Caco-2 (cell line): ENCODE data around the gene SF3A2. TPM values are rescaled to one million over a fixed set of nuclear protein-coding genes. Genes with fewer than 3 reads are reported as not detected.
"Not testable (repeated sequence)": the region's sequence is repeated elsewhere in the genome, so short reads cannot be mapped to it uniquely, and the experiment has no call there.

Source experiments
- BruUV-seq: library from RNA; stranded (reverse); fragments of 400-500 nt; replicated peaks from 2 replicates; lab custom pipeline; 2021; lab: Mats Ljungman, UMichigan
- CTCF ChIA-PET: fragments of 300-600 bp; sonication (Branson Sonifier 250); formaldehyde crosslinking; loops from one replicate; lab custom pipeline; 2022; ENCODE audit warnings: antibody characterized with exemption; lab: Charles Lee
- POLR2A ChIA-PET: fragments of 300-600 bp; sonication (Branson Sonifier 250); formaldehyde crosslinking; loops from one replicate; lab custom pipeline; 2022; ENCODE audit warnings: antibody characterized with exemption; lab: Charles Lee
- DNase-seq, 2 experiments: peaks; one replicate each; pipeline versions ENCODE4 v3.0.0 to v3.0.0-alpha.2; 2020 to 2022
- H3K27me3 ChIP-seq: replicated peaks from 2 replicates; pipeline ENCODE4 v1.6.0; 2011; ENCODE audit warnings: low read length; ENCODE audit not compliant: control insufficient read depth, insufficient read depth
- H3K36me3 ChIP-seq: 2 replicates; pipeline ENCODE4 v1.5.1; 2011; ENCODE audit warnings: low read length; ENCODE audit not compliant: control insufficient read depth, insufficient read depth
- H3K4me1 ChIP-seq: fragments of 250-450 bp; sonication (Bioruptor Pico); 2 replicates; pipeline ENCODE4 v1.5.1; 2020; ENCODE audit warnings: mild to moderate bottlenecking
- H3K4me3 ChIP-seq: 2 replicates; pipeline ENCODE4 v1.5.1; 2011; ENCODE audit warnings: low read depth, mild to moderate bottlenecking, control low read depth, low read length
- H3K9me3 ChIP-seq: fragments of 250-450 bp; sonication (Bioruptor Pico); 2 replicates; pipeline ENCODE4 v1.5.1; 2020; ENCODE audit warnings: mild to moderate bottlenecking, moderate library complexity
- H3K27ac Mint-ChIP-seq: one replicate; pipeline ENCODE4 v1.8.0; 2022; ENCODE audit warnings: mixed read lengths; ENCODE audit not compliant: unreplicated experiment
- H3K27me3 Mint-ChIP-seq: one replicate; pipeline ENCODE4 v1.8.0; 2022; ENCODE audit warnings: mixed read lengths; ENCODE audit not compliant: insufficient read depth, unreplicated experiment
- H3K36me3 Mint-ChIP-seq: one replicate; pipeline ENCODE4 v1.8.0; 2022; ENCODE audit warnings: mild to moderate bottlenecking, mixed read lengths; ENCODE audit not compliant: insufficient read depth, unreplicated experiment
- H3K4me1 Mint-ChIP-seq: one replicate; pipeline ENCODE4 v1.8.0; 2022; ENCODE audit warnings: low read depth, mixed read lengths; ENCODE audit not compliant: unreplicated experiment
- H3K4me3 Mint-ChIP-seq: one replicate; pipeline ENCODE4 v1.8.0; 2022; ENCODE audit warnings: mild to moderate bottlenecking, moderate library complexity, mixed read lengths; ENCODE audit not compliant: unreplicated experiment
- H3K9me3 Mint-ChIP-seq: one replicate; pipeline ENCODE4 v1.8.0; 2022; ENCODE audit warnings: mixed read lengths; ENCODE audit not compliant: unreplicated experiment
- intact Hi-C: fragments of 100-400 bp; cut with micrococcal nuclease; formaldehyde crosslinking; loops from one replicate; pipeline ENCODE4 v1.10.0; 2022; ENCODE audit not compliant: unreplicated experiment
- total RNA-seq: library from RNA; stranded (reverse); gene quantifications from 2 replicates; pipeline ENCODE4 v1.2.3, GENCODE V29; 2022
- TF ChIP-seq, protein P1 (sequence below), 2 experiments: fragments of 200-600 bp in 1 of 2; IDR thresholded peaks; 1 replicate in 1 of 2; 2 replicates in 1 of 2; pipeline versions ENCODE4 v1.5.1 to v1.8.0; 2011 to 2022; ENCODE audit warnings: antibody characterized with exemption in 1 of 2, control low read depth in 1 of 2, inconsistent platforms in 1 of 2, low read depth in 1 of 2, low read length in 1 of 2, mild to moderate bottlenecking in 1 of 2, moderate library complexity in 1 of 2; ENCODE audit not compliant: insufficient read depth in 1 of 2, severe bottlenecking in 1 of 2, unreplicated experiment in 1 of 2

SF3A2 gene
- total RNA-seq, 1 experiment from 2014 or later = 129 TPM

DNA sequence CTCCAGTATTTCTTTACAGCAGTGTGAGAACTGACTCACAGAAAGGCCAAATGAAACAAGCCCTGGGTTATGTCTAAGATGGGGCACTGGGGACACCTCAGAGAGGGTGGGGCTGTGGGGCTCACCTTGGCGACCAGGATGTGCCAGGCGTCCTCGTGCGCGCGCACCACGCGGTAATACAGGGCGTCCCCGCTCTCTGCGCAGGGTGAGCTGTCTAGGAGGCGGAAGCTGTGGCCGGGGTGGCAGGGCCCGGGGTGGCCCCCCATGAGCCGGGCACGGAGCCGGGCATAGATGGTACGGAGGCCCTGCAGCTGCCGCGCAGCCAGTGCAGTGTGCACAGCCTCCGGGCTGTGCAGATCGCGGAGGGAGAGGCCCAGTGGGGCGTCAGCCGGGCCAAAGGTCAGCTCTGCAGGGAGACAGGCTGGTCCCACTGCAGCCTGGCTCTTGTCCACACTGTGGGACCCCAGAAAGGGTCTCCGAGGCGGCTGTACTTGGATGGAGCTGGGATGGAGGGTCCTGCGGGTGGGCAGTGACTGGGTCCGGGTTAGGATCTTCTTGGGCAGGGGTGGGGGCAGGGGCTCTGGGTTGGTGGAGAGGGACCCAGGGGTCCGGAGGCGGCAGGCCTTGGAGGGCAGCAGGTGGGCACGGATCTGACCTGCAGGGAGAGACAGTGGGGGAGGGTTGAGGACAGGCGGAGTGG, 42.0 kb downstream of the SF3A2 start:
- TF ChIP-seq, protein P1, sequence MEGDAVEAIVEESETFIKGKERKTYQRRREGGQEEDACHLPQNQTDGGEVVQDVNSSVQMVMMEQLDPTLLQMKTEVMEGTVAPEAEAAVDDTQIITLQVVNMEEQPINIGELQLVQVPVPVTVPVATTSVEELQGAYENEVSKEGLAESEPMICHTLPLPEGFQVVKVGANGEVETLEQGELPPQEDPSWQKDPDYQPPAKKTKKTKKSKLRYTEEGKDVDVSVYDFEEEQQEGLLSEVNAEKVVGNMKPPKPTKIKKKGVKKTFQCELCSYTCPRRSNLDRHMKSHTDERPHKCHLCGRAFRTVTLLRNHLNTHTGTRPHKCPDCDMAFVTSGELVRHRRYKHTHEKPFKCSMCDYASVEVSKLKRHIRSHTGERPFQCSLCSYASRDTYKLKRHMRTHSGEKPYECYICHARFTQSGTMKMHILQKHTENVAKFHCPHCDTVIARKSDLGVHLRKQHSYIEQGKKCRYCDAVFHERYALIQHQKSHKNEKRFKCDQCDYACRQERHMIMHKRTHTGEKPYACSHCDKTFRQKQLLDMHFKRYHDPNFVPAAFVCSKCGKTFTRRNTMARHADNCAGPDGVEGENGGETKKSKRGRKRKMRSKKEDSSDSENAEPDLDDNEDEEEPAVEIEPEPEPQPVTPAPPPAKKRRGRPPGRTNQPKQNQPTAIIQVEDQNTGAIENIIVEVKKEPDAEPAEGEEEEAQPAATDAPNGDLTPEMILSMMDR (IDR thresholded peaks at IDR 0.05; ENCODE audit: insufficient read depth in 1 of 2, low read depth in 1 of 2, low read length in 1 of 2, severe bottlenecking in 1 of 2, unreplicated experiment in 1 of 2) = no peak
- no peak overlapping the region for H3K27ac Mint-ChIP-seq
- ChIA-PET POLR2A (interaction anchor here (0.5 kb wide), 1 partner anchor 82 kb away, joined by 3 read pairs; no protein-coding TSS in a partner anchor), CTCF (interaction anchor here (0.6 kb wide), 1 partner anchor 558 kb away, joined by 3 read pairs; no protein-coding TSS in a partner anchor)
- no peaks in the 10 kb centered on the region for H3K9me3 ChIP-seq
- intact Hi-C loops = loop anchor here (5.0 kb wide), 1 partner anchor 109 kb away; no protein-coding TSS in a partner anchor
- H3K27me3 Mint-ChIP-seq = no peaks in the 10 kb centered on the region
- H3K36me3 Mint-ChIP-seq = peaks cover 63% of the 10 kb centered on the region
- peaks cover 7% of the 10 kb centered on the region; the same call in 1 of the 2 replicates for H3K4me1 ChIP-seq
- H3K36me3 ChIP-seq = no peaks in the 10 kb centered on the region
- no peak for DNase-seq
- H3K9me3 Mint-ChIP-seq = no peaks in the 10 kb centered on the region
- H3K4me3 ChIP-seq = no peak overlapping the region
- H3K27me3 ChIP-seq = no peaks in the 10 kb centered on the region
- BruUV-seq = no TSS peak
- H3K4me3 Mint-ChIP-seq = no peak overlapping the region
- H3K4me1 Mint-ChIP-seq = no peaks in the 10 kb centered on the region

DNA sequence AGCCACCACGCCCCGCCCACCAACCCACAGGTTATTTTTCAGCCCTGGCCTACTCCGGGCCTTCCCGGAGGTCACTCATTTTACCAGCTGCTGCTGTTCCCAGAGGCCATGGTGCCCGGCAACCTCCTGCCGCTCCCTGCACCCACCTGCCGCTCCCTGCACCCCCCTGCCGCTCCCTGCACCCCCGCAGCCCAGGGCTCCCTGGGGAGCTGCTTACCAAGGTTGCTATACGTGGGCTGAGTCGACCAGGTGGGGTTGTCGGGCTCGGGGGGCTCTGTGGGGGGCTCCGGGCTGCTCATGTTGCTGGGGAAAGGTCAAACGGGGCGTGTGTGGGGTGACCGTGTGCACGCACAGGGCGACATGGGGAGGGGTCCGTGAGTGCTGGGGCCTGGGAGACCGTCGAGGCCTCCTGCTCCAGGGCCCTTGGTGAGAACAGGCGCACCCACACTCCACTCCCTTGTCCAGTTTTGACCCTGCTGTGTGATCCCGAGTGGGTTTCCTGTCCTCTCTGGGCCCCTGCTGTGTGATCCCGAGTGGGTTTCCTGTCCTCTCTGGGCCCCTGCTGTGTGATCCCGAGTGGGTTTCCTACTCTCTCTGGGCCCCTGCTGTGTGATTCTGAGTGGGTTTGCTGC, 44.1 kb downstream of the SF3A2 start:
- H3K4me3 ChIP-seq = no peak overlapping the region
- peaks cover 7% of the 10 kb centered on the region; the same call in 1 of the 2 replicates for H3K4me1 ChIP-seq
- ChIA-PET CTCF (no interaction called here), POLR2A (no interaction called here)
- Mint-ChIP-seq H3K27ac (peak overlapping the region; percentile 22), H3K27me3 (no peaks in the 10 kb centered on the region), H3K4me1 (no peaks in the 10 kb centered on the region), H3K4me3 (no peak overlapping the region), H3K9me3 (no peaks in the 10 kb centered on the region), H3K36me3 (peaks cover 44% of the 10 kb centered on the region)
- intact Hi-C loops = no loop called here
- no peaks in the 10 kb centered on the region for H3K9me3 ChIP-seq
- no peaks in the 10 kb centered on the region for H3K27me3 ChIP-seq
- DNase-seq = no peak
- TF ChIP-seq, protein P1 (IDR thresholded peaks at IDR 0.05; ENCODE audit: insufficient read depth in 1 of 2, low read depth in 1 of 2, low read length in 1 of 2, severe bottlenecking in 1 of 2, unreplicated experiment in 1 of 2) = no peak
- no TSS peak for BruUV-seq
- no peaks in the 10 kb centered on the region for H3K36me3 ChIP-seq

DNA sequence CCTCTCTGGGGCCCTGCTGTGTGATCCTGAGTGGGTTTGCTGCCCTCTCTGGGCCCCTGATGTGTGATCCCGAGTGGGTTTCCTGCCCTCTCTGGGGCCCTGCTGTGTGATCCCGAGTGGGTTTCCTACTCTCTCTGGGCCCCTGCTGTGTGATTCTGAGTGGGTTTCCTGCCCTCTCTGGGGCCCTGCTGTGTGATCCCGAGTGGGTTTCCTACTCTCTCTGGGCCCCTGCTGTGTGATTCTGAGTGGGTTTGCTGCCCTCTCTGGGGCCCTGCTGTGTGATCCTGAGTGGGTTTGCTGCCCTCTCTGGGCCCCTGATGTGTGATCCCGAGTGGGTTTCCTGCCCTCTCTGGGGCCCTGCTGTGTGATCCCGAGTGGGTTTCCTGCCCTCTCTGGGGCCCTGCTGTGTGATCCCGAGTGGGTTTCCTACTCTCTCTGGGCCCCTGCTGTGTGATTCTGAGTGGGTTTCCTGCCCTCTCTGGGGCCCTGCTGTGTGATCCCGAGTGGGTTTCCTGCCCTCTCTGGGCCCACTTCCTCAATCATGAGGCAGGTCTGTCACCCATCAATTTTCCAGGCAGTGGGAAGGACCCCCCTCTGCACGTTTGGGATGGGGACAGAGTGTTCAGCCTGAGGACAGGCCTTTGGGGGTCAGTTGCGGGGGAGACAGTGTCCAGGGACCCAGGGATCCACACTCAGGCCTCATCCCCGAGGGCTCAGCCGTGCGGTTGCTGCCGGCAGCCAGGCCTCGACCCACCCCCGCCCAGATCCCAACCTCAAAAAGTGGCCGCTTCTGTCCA, 44.8 kb downstream of the SF3A2 start:
- H3K9me3 Mint-ChIP-seq, H3K4me3 ChIP-seq, CTCF ChIA-PET, H3K4me1 Mint-ChIP-seq, H3K27ac Mint-ChIP-seq, BruUV-seq, POLR2A ChIA-PET, H3K4me1 ChIP-seq, DNase-seq, H3K9me3 ChIP-seq, H3K4me3 Mint-ChIP-seq, intact Hi-C loops, H3K36me3 ChIP-seq, H3K27me3 ChIP-seq, H3K27me3 Mint-ChIP-seq: not testable (repeated sequence)
- peaks cover 38% of the 10 kb centered on the region for H3K36me3 Mint-ChIP-seq
